Esophagus muscularis mucosa (tissue), 4 donors: ENCODE measurements around the gene CXCR2.

Source experiments
- CTCF ChIP-seq, 3 experiments: fragments of 200-600 bp in 2 of 3; fragments of 450-650 bp in 1 of 3; sonication (generic) in 2 of 3; IDR thresholded peaks; one replicate each; pipeline ENCODE4 v1.5.1; 2017 to 2019; ENCODE audit warnings: antibody characterized with exemption in 3 of 3, mild to moderate bottlenecking in 2 of 3, moderate library complexity in 1 of 3
- EP300 ChIP-seq: sonication (generic); formaldehyde crosslinking; IDR thresholded peaks from one replicate; pipeline ENCODE4 v1.6.1; 2017; ENCODE audit warnings: antibody characterized with exemption
- POLR2A ChIP-seq: fragments of 450-650 bp; IDR thresholded peaks from one replicate; pipeline ENCODE4 v1.6.1; 2017; ENCODE audit warnings: antibody characterized with exemption, moderate library complexity, mild to moderate bottlenecking, low read depth
- POLR2AphosphoS5 ChIP-seq, 2 donors: sonication (generic); formaldehyde crosslinking; IDR thresholded peaks; one replicate each; pipeline ENCODE4 v1.6.1; 2017; ENCODE audit warnings: antibody characterized with exemption in 2 of 2

- no peak for TF ChIP-seq CTCF (IDR thresholded peaks at IDR 0.05)
- TF ChIP-seq POLR2A, result no peak
- TF ChIP-seq POLR2AphosphoS5 (IDR thresholded peaks at IDR 0.05), result no peak
- TF ChIP-seq EP300, result no peak
Measured at GRCh38 chr2:218130822-218131221, 5.0 kb downstream of the CXCR2 start.
